ENCODE results near the gene STEAP3. TPM values are rescaled to one million over a fixed set of nuclear protein-coding genes. Genes with fewer than 3 reads are reported as not detected.

Gene STEAP3
- total RNA-seq, 1 donor from 2014 or later = 38.8 TPM

- H3K4me3 ChIP-seq (ENCODE audit: insufficient read depth, low read depth, low read length) = no peak overlapping the region
- H3K4me2 ChIP-seq (ENCODE audit: low read length) = no peak overlapping the region
- H3K27me3 ChIP-seq (ENCODE audit: insufficient read depth, low read length) = no peaks in the 10 kb centered on the region
- no peak overlapping the region for H3K9ac ChIP-seq (ENCODE audit: low read length)
- Mint-ChIP-seq H3K27ac (ENCODE audit: unreplicated experiment) (no peak overlapping the region), H3K4me1 (ENCODE audit: low read depth, unreplicated experiment) (peaks cover 11% of the 10 kb centered on the region), H3K36me3 (ENCODE audit: low read depth, unreplicated experiment) (no peaks in the 10 kb centered on the region), H3K27me3 (ENCODE audit: low read depth, unreplicated experiment) (peaks cover 12% of the 10 kb centered on the region), H3K9me3 (ENCODE audit: unreplicated experiment) (no peaks in the 10 kb centered on the region), H3K4me3 (ENCODE audit: unreplicated experiment) (no peak overlapping the region)
- no peak for FAIRE-seq
- no peaks in the 10 kb centered on the region for H3K79me2 ChIP-seq (ENCODE audit: insufficient read depth, low read length)
- TF ChIP-seq EZH2 (IDR thresholded peaks at IDR 0.05; ENCODE audit: insufficient read depth, low read length) = no peak
- no peak for TF ChIP-seq CTCF (IDR thresholded peaks at IDR 0.05; ENCODE audit: insufficient read depth, low read depth, low read length)
- H3K4me1 ChIP-seq (ENCODE audit: insufficient read depth, low read length) = no peaks in the 10 kb centered on the region
- no peak overlapping the region for H3K27ac ChIP-seq (ENCODE audit: low read depth, low read length)
- no peaks in the 10 kb centered on the region for H3K36me3 ChIP-seq (ENCODE audit: insufficient read depth, low read length)
- H2AFZ ChIP-seq (ENCODE audit: low read depth, low read length) = no peak overlapping the region
- no peaks in the 10 kb centered on the region for H3K9me3 ChIP-seq (ENCODE audit: insufficient read depth, low read depth, low read length)
- no peaks in the 10 kb centered on the region for H4K20me1 ChIP-seq (ENCODE audit: insufficient read depth, low read length)
- no peak for DNase-seq (ENCODE audit: low read depth)
Measured at GRCh38 chr2:119206201-119206600, 17.4 kb upstream of the STEAP3 start.

- Histone ChIP-seq H3K4me1 (ENCODE audit: insufficient read depth, low read length) (no peaks in the 10 kb centered on the region), H3K27ac (ENCODE audit: low read depth, low read length) (no peak overlapping the region), H3K4me3 (ENCODE audit: insufficient read depth, low read depth, low read length) (no peak overlapping the region), H2AFZ (ENCODE audit: low read depth, low read length) (no peak overlapping the region), H3K9ac (ENCODE audit: low read length) (no peak overlapping the region), H3K4me2 (ENCODE audit: low read length) (no peak overlapping the region), H3K36me3 (ENCODE audit: insufficient read depth, low read length) (no peaks in the 10 kb centered on the region), H3K27me3 (ENCODE audit: insufficient read depth, low read length) (no peaks in the 10 kb centered on the region), H3K79me2 (ENCODE audit: insufficient read depth, low read length) (no peaks in the 10 kb centered on the region), H4K20me1 (ENCODE audit: insufficient read depth, low read length) (no peaks in the 10 kb centered on the region), H3K9me3 (ENCODE audit: insufficient read depth, low read depth, low read length) (no peaks in the 10 kb centered on the region)
- Mint-ChIP-seq H3K27me3 (ENCODE audit: low read depth, unreplicated experiment) (peaks cover 15% of the 10 kb centered on the region), H3K36me3 (ENCODE audit: low read depth, unreplicated experiment) (no peaks in the 10 kb centered on the region), H3K9me3 (ENCODE audit: unreplicated experiment) (no peaks in the 10 kb centered on the region), H3K4me3 (ENCODE audit: unreplicated experiment) (no peak overlapping the region), H3K4me1 (ENCODE audit: low read depth, unreplicated experiment) (peaks cover 11% of the 10 kb centered on the region), H3K27ac (ENCODE audit: unreplicated experiment) (no peak overlapping the region)
- DNase-seq (ENCODE audit: low read depth) (no peak), FAIRE-seq (no peak)
- TF ChIP-seq EZH2 (IDR thresholded peaks at IDR 0.05; ENCODE audit: insufficient read depth, low read length) (no peak), CTCF (IDR thresholded peaks at IDR 0.05; ENCODE audit: insufficient read depth, low read depth, low read length) (no peak)
Measured at GRCh38 chr2:119207447-119207846, 16.2 kb upstream of the STEAP3 start.

GRCh38 chr2:119208791-119209203, 14.8 kb upstream of the STEAP3 start:
- H3K9me3 Mint-ChIP-seq (ENCODE audit: unreplicated experiment) = no peaks in the 10 kb centered on the region
- Histone ChIP-seq H3K27ac (ENCODE audit: low read depth, low read length) (no peak overlapping the region), H3K4me1 (ENCODE audit: insufficient read depth, low read length) (no peaks in the 10 kb centered on the region), H4K20me1 (ENCODE audit: insufficient read depth, low read length) (no peaks in the 10 kb centered on the region), H3K4me2 (ENCODE audit: low read length) (no peak overlapping the region), H3K9me3 (ENCODE audit: insufficient read depth, low read depth, low read length) (no peaks in the 10 kb centered on the region), H3K27me3 (ENCODE audit: insufficient read depth, low read length) (no peaks in the 10 kb centered on the region), H3K36me3 (ENCODE audit: insufficient read depth, low read length) (no peaks in the 10 kb centered on the region), H3K79me2 (ENCODE audit: insufficient read depth, low read length) (no peaks in the 10 kb centered on the region), H3K4me3 (ENCODE audit: insufficient read depth, low read depth, low read length) (no peak overlapping the region), H2AFZ (ENCODE audit: low read depth, low read length) (no peak overlapping the region), H3K9ac (ENCODE audit: low read length) (no peak overlapping the region)
- peaks cover 19% of the 10 kb centered on the region for H3K27me3 Mint-ChIP-seq (ENCODE audit: low read depth, unreplicated experiment)
- FAIRE-seq (no peak), DNase-seq (ENCODE audit: low read depth) (peak; percentile 37)
- H3K36me3 Mint-ChIP-seq (ENCODE audit: low read depth, unreplicated experiment) = no peaks in the 10 kb centered on the region
- H3K27ac Mint-ChIP-seq (ENCODE audit: unreplicated experiment) = no peak overlapping the region
- peaks cover 11% of the 10 kb centered on the region for H3K4me1 Mint-ChIP-seq (ENCODE audit: low read depth, unreplicated experiment)
- no peak overlapping the region for H3K4me3 Mint-ChIP-seq (ENCODE audit: unreplicated experiment)
- no peak for TF ChIP-seq EZH2 (IDR thresholded peaks at IDR 0.05; ENCODE audit: insufficient read depth, low read length)
- TF ChIP-seq CTCF (IDR thresholded peaks at IDR 0.05; ENCODE audit: insufficient read depth, low read depth, low read length) = no peak

Measured in astrocyte (in vitro differentiated cells and primary cell).